Suppressor macrophage treated with lipopolysaccharide for 1 hour (primary cell): ENCODE results near the gene RNF5.
"Not testable (repeated sequence)": the region's sequence is repeated elsewhere in the genome, so short reads cannot be mapped to it uniquely, and the experiment has no call there.

Source experiments
- DNase-seq, 3 donors: peaks; one replicate each; pipeline ENCODE4 v3.0.0-alpha.2; 2020 to 2022

The RNF5 gene

GRCh38 chr6:32211432-32211831 is 33.2 kb downstream of the RNF5 start:
- DNase-seq, result not testable (repeated sequence)

- no peak for DNase-seq
Observed at GRCh38 chr6:32212076-32212760, 34.0 kb downstream of the RNF5 start.

GRCh38 chr6:32213649-32214048 is 35.4 kb downstream of the RNF5 start:
- no peak for DNase-seq

GRCh38 chr6:32214126-32214525 is 35.9 kb downstream of the RNF5 start:
- DNase-seq, result peak in 1 of 3 donors; percentile 19

- no peak for DNase-seq
Observed at GRCh38 chr6:32215617-32216016, 37.4 kb downstream of the RNF5 start.

GRCh38 chr6:32216285-32216684 is 38.1 kb downstream of the RNF5 start:
- no peak for DNase-seq

- no peak for DNase-seq
Observed at GRCh38 chr6:32216998-32217397, 38.8 kb downstream of the RNF5 start.

- DNase-seq, result no peak
Observed at GRCh38 chr6:32218167-32218566, 40.0 kb downstream of the RNF5 start.

- DNase-seq, result no peak
Observed at GRCh38 chr6:32220021-32220420, 41.8 kb downstream of the RNF5 start.

GRCh38 chr6:32222333-32223230 is 44.4 kb downstream of the RNF5 start:
- DNase-seq, result no peak

GRCh38 chr6:32223258-32224235 is 45.3 kb downstream of the RNF5 start, which contains the start of gene NOTCH4:
TSS of gene NOTCH4 (minus strand) at chr6:32224067. CDS start at chr6:32223928, 139 bp downstream.
- no peak for DNase-seq

- DNase-seq, result no peak
Observed at GRCh38 chr6:32224696-32225095, 46.5 kb downstream of the RNF5 start.

- no peak for DNase-seq
Observed at GRCh38 chr6:32226434-32226833, 48.2 kb downstream of the RNF5 start.
